KMS-11 (cell line): ENCODE data around the gene STAMBPL1.

ENCODE experiments used
- H2AFZ ChIP-seq: fragments of 200-600 bp; sonication (generic); 2 replicates; pipeline ENCODE4 v1.6.1; 2016; ENCODE audit warnings: antibody characterized with exemption, mixed run types, low read depth
- H3K27ac ChIP-seq: fragments of 200-600 bp; sonication (generic); 2 replicates; pipeline ENCODE4 v1.6.1; 2016; ENCODE audit warnings: mild to moderate bottlenecking, mixed run types
- H3K27me3 ChIP-seq: fragments of 200-600 bp; sonication (generic); 2 replicates; pipeline ENCODE4 v1.6.1; 2017; ENCODE audit warnings: mild to moderate bottlenecking, low read depth, mixed run types, moderate library complexity; ENCODE audit not compliant: insufficient read depth
- H3K36me3 ChIP-seq: fragments of 200-600 bp; sonication (generic); 2 replicates; pipeline ENCODE4 v1.6.1; 2017; ENCODE audit warnings: mild to moderate bottlenecking, mixed run types; ENCODE audit not compliant: insufficient read depth
- H3K4me1 ChIP-seq: fragments of 200-600 bp; sonication (generic); 2 replicates; pipeline ENCODE4 v1.6.1; 2016; ENCODE audit warnings: mild to moderate bottlenecking, low read depth, mixed run types; ENCODE audit not compliant: poor library complexity, severe bottlenecking
- H3K4me2 ChIP-seq: fragments of 200-600 bp; sonication (generic); 2 replicates; pipeline ENCODE4 v1.7.0; 2016; ENCODE audit warnings: mild to moderate bottlenecking, mixed run types
- H3K4me3 ChIP-seq: fragments of 200-600 bp; sonication (generic); IDR thresholded peaks from 2 replicates; pipeline ENCODE4 v1.6.1; 2017; ENCODE audit warnings: low read depth, low read length, mixed read lengths; ENCODE audit not compliant: insufficient read depth
- H3K79me2 ChIP-seq: fragments of 200-600 bp; sonication (generic); 2 replicates; pipeline ENCODE4 v1.6.1; 2016; ENCODE audit warnings: low read depth, mixed run types; ENCODE audit not compliant: insufficient read depth
- H3K9ac ChIP-seq: fragments of 200-600 bp; sonication (generic); 2 replicates; pipeline ENCODE4 v1.6.1; 2016; ENCODE audit warnings: mild to moderate bottlenecking, mixed run types
- H4K20me1 ChIP-seq: fragments of 200-600 bp; sonication (generic); 2 replicates; pipeline ENCODE4 v1.6.1; 2016; ENCODE audit warnings: mild to moderate bottlenecking, mixed run types; ENCODE audit not compliant: insufficient read depth
- CTCF ChIP-seq: fragments of 200-600 bp; sonication (generic); conservative IDR thresholded peaks from 2 replicates; pipeline ENCODE4 v1.6.1; 2017; ENCODE audit warnings: low read depth, mild to moderate bottlenecking, antibody characterized with exemption, low read length, moderate library complexity, mixed read lengths

Gene STAMBPL1

GRCh38 chr10:88938938-88939337 lies 58.9 kb downstream of the STAMBPL1 start:
- no peak overlapping the region for H3K9ac ChIP-seq
- no peaks in the 10 kb centered on the region; the same call in 1 of the 2 replicates for H3K27me3 ChIP-seq
- no peak overlapping the region for H3K4me2 ChIP-seq
- H4K20me1 ChIP-seq = no peaks in the 10 kb centered on the region
- no peak overlapping the region for H3K4me3 ChIP-seq
- H3K79me2 ChIP-seq = no peaks in the 10 kb centered on the region
- no peak for TF ChIP-seq CTCF
- no peaks in the 10 kb centered on the region for H3K36me3 ChIP-seq
- H2AFZ ChIP-seq = no peak overlapping the region
- H3K27ac ChIP-seq = no peak overlapping the region
- peaks cover 16% of the 10 kb centered on the region for H3K4me1 ChIP-seq

GRCh38 chr10:88941026-88941425 lies 61.0 kb downstream of the STAMBPL1 start:
- Histone ChIP-seq H3K79me2 (no peaks in the 10 kb centered on the region), H3K4me1 (peaks cover 10% of the 10 kb centered on the region), H4K20me1 (no peaks in the 10 kb centered on the region), H3K27ac (no peak overlapping the region), H3K9ac (no peak overlapping the region), H3K4me2 (no peak overlapping the region), H2AFZ (no peak overlapping the region), H3K4me3 (no peak overlapping the region), H3K36me3 (no peaks in the 10 kb centered on the region), H3K27me3 (no peaks in the 10 kb centered on the region; the same call in 1 of the 2 replicates)
- no peak for TF ChIP-seq CTCF

GRCh38 chr10:88943778-88944177 lies 63.7 kb downstream of the STAMBPL1 start:
- no peak for TF ChIP-seq CTCF
- H3K4me1 ChIP-seq = peaks cover 10% of the 10 kb centered on the region
- no peaks in the 10 kb centered on the region for H3K36me3 ChIP-seq
- no peak overlapping the region for H3K4me3 ChIP-seq
- H3K27me3 ChIP-seq = no peaks in the 10 kb centered on the region; the same call in 1 of the 2 replicates
- no peak overlapping the region for H3K27ac ChIP-seq
- no peaks in the 10 kb centered on the region for H4K20me1 ChIP-seq
- no peak overlapping the region for H2AFZ ChIP-seq
- H3K4me2 ChIP-seq = no peak overlapping the region
- no peaks in the 10 kb centered on the region for H3K79me2 ChIP-seq
- H3K9ac ChIP-seq = no peak overlapping the region

- TF ChIP-seq CTCF = no peak
- no peak overlapping the region for H3K9ac ChIP-seq
- H4K20me1 ChIP-seq = no peaks in the 10 kb centered on the region
- no peak overlapping the region for H3K27ac ChIP-seq
- no peaks in the 10 kb centered on the region; the same call in 1 of the 2 replicates for H3K27me3 ChIP-seq
- H2AFZ ChIP-seq = no peak overlapping the region
- H3K79me2 ChIP-seq = no peaks in the 10 kb centered on the region
- H3K4me3 ChIP-seq = no peak overlapping the region
- no peak overlapping the region for H3K4me2 ChIP-seq
- no peaks in the 10 kb centered on the region for H3K36me3 ChIP-seq
- peaks cover 10% of the 10 kb centered on the region for H3K4me1 ChIP-seq
Observed at GRCh38 chr10:88944813-88945212, 64.8 kb downstream of the STAMBPL1 start.

GRCh38 chr10:88946200-88946599 lies 66.2 kb downstream of the STAMBPL1 start:
- H3K79me2 ChIP-seq = no peaks in the 10 kb centered on the region
- H4K20me1 ChIP-seq = no peaks in the 10 kb centered on the region
- H3K4me1 ChIP-seq = peaks cover 10% of the 10 kb centered on the region
- no peak overlapping the region for H3K27ac ChIP-seq
- H3K4me3 ChIP-seq = no peak overlapping the region
- no peaks in the 10 kb centered on the region; the same call in 1 of the 2 replicates for H3K27me3 ChIP-seq
- H3K36me3 ChIP-seq = no peaks in the 10 kb centered on the region
- no peak for TF ChIP-seq CTCF
- no peak overlapping the region for H3K4me2 ChIP-seq
- H3K9ac ChIP-seq = no peak overlapping the region
- H2AFZ ChIP-seq = no peak overlapping the region
